OCI-LY1 (cell line): ENCODE measurements around the gene CALM3.

Source experiments
- CTCF ChIP-seq: fragments of 200-600 bp; sonication (generic), shearing (Covaris generic); IDR thresholded peaks from 2 replicates; pipeline ENCODE4 v1.5.1; 2017; ENCODE audit warnings: mild to moderate bottlenecking, antibody characterized with exemption, low read length, moderate library complexity, mixed read lengths
- EZH2 ChIP-seq: fragments of 200-600 bp; sonication (generic), shearing (Covaris generic); IDR thresholded peaks from 2 replicates; pipeline ENCODE4 v1.8.0; 2017; ENCODE audit warnings: borderline replicate concordance, mixed run types, mild to moderate bottlenecking, antibody characterized with exemption, low read length, moderate library complexity, mixed read lengths

GRCh38 chr19:46620716-46621115, 19.6 kb downstream of the CALM3 start:
- TF ChIP-seq CTCF (no peak), EZH2 (no peak)
